Activated CD4-positive, alpha-beta T cell treated with anti-CD3 and anti-CD28 coated beads, Interleukin-2, amount 10 ng/mL, durations not matched to agents 24 days and 14 days (primary cell): ENCODE measurements around the gene TASL. TPM values are rescaled to one million over a fixed set of nuclear protein-coding genes. Genes with fewer than 3 reads are reported as not detected.

Experiments
- DNase-seq: peaks from one replicate; pipeline ENCODE4 v3.0.0; 2022
- H3K27ac Mint-ChIP-seq: one replicate; pipeline ENCODE4 v1.8.0; 2022; ENCODE audit warnings: mild to moderate bottlenecking, mixed read lengths
- H3K27me3 Mint-ChIP-seq: one replicate; pipeline ENCODE4 v1.8.0; 2022; ENCODE audit warnings: mixed read lengths
- H3K36me3 Mint-ChIP-seq: one replicate; pipeline ENCODE4 v1.8.0; 2022; ENCODE audit warnings: low read depth, mild to moderate bottlenecking, mixed read lengths
- H3K4me1 Mint-ChIP-seq: one replicate; pipeline ENCODE4 v1.8.0; 2021; ENCODE audit warnings: mixed read lengths
- H3K4me3 Mint-ChIP-seq: one replicate; pipeline ENCODE4 v1.8.0; 2022; ENCODE audit warnings: mild to moderate bottlenecking, moderate library complexity, mixed read lengths
- H3K9me3 Mint-ChIP-seq: one replicate; pipeline ENCODE4 v1.8.0; 2021; ENCODE audit warnings: mixed read lengths
- intact Hi-C: fragments of 100-400 bp; cut with micrococcal nuclease; formaldehyde crosslinking; loops from one replicate; pipeline ENCODE4 v1.15.1; 2023
- total RNA-seq: library from RNA; stranded (reverse); gene quantifications from 2 replicates; pipeline ENCODE4 v1.2.3, GENCODE V29; 2022

Gene TASL
- total RNA-seq, 1 donor from 2014 or later = 4.2 TPM

- H3K27me3 Mint-ChIP-seq = no peaks in the 10 kb centered on the region
- no peak overlapping the region for H3K4me3 Mint-ChIP-seq
- H3K9me3 Mint-ChIP-seq = peaks cover 3% of the 10 kb centered on the region
- peaks cover 3% of the 10 kb centered on the region for H3K4me1 Mint-ChIP-seq
- no peak overlapping the region for H3K27ac Mint-ChIP-seq
- H3K36me3 Mint-ChIP-seq = peaks cover 48% of the 10 kb centered on the region
- DNase-seq = no peak
- intact Hi-C loops = no loop called here
Observed at GRCh38 chrX:30561191-30561590, 16.4 kb downstream of the TASL start.

- Mint-ChIP-seq H3K27ac (no peak overlapping the region), H3K27me3 (peaks cover 7% of the 10 kb centered on the region), H3K4me1 (no peaks in the 10 kb centered on the region), H3K9me3 (no peaks in the 10 kb centered on the region), H3K4me3 (no peak overlapping the region), H3K36me3 (peaks cover 1% of the 10 kb centered on the region)
- intact Hi-C loops = no loop called here
- no peak for DNase-seq
Observed at GRCh38 chrX:30538271-30538670, 39.3 kb downstream of the TASL start.

GRCh38 chrX:30533835-30534234, 43.7 kb downstream of the TASL start:
- Mint-ChIP-seq H3K4me1 (no peaks in the 10 kb centered on the region), H3K9me3 (no peaks in the 10 kb centered on the region), H3K27ac (no peak overlapping the region), H3K27me3 (peaks cover 9% of the 10 kb centered on the region), H3K4me3 (no peak overlapping the region), H3K36me3 (no peaks in the 10 kb centered on the region)
- intact Hi-C loops = no loop called here
- no peak for DNase-seq

- no peaks in the 10 kb centered on the region for H3K36me3 Mint-ChIP-seq
- H3K27ac Mint-ChIP-seq = no peak overlapping the region
- no peak for DNase-seq
- intact Hi-C loops = no loop called here
- no peaks in the 10 kb centered on the region for H3K4me1 Mint-ChIP-seq
- no peak overlapping the region for H3K4me3 Mint-ChIP-seq
- peaks cover 9% of the 10 kb centered on the region for H3K27me3 Mint-ChIP-seq
- H3K9me3 Mint-ChIP-seq = no peaks in the 10 kb centered on the region
Observed at GRCh38 chrX:30533266-30533665, 44.3 kb downstream of the TASL start.

GRCh38 chrX:30530606-30531005, 47.0 kb downstream of the TASL start:
- intact Hi-C loops = no loop called here
- no peak overlapping the region for H3K27ac Mint-ChIP-seq
- DNase-seq = no peak
- H3K4me3 Mint-ChIP-seq = no peak overlapping the region
- H3K36me3 Mint-ChIP-seq = no peaks in the 10 kb centered on the region
- H3K9me3 Mint-ChIP-seq = no peaks in the 10 kb centered on the region
- H3K4me1 Mint-ChIP-seq = no peaks in the 10 kb centered on the region
- peaks cover 6% of the 10 kb centered on the region for H3K27me3 Mint-ChIP-seq

GRCh38 chrX:30525732-30526131, 51.8 kb downstream of the TASL start:
- Mint-ChIP-seq H3K4me3 (no peak overlapping the region), H3K36me3 (no peaks in the 10 kb centered on the region), H3K4me1 (no peaks in the 10 kb centered on the region), H3K27ac (no peak overlapping the region), H3K27me3 (no peaks in the 10 kb centered on the region), H3K9me3 (no peaks in the 10 kb centered on the region)
- no peak for DNase-seq
- intact Hi-C loops = no loop called here

GRCh38 chrX:30521440-30522182, 56.0 kb downstream of the TASL start:
- Mint-ChIP-seq H3K9me3 (no peaks in the 10 kb centered on the region), H3K27me3 (no peaks in the 10 kb centered on the region), H3K4me3 (no peak overlapping the region), H3K36me3 (no peaks in the 10 kb centered on the region), H3K27ac (no peak overlapping the region), H3K4me1 (no peaks in the 10 kb centered on the region)
- intact Hi-C loops = no loop called here
- DNase-seq = no peak

- Mint-ChIP-seq H3K4me3 (no peak overlapping the region), H3K9me3 (no peaks in the 10 kb centered on the region), H3K36me3 (no peaks in the 10 kb centered on the region), H3K27me3 (peaks cover 14% of the 10 kb centered on the region), H3K27ac (no peak overlapping the region), H3K4me1 (no peaks in the 10 kb centered on the region)
- intact Hi-C loops = no loop called here
- no peak for DNase-seq
Observed at GRCh38 chrX:30513284-30513683, 64.3 kb downstream of the TASL start.

Other genes with a start within 250 kb of the TASL start
- 67.0 and 67.5 TPM in 2 replicates for gene GK, start 75.7 kb upstream of the TASL start, total RNA-seq